GM18520 (cell line): ENCODE data around the gene SLC38A1.

ENCODE experiments used
- ATAC-seq: cut with Tn5 transposase; IDR thresholded peaks from one replicate; pipeline ENCODE4 v1.9.1; 2021; ENCODE audit not compliant: unreplicated experiment

The SLC38A1 gene

DNA sequence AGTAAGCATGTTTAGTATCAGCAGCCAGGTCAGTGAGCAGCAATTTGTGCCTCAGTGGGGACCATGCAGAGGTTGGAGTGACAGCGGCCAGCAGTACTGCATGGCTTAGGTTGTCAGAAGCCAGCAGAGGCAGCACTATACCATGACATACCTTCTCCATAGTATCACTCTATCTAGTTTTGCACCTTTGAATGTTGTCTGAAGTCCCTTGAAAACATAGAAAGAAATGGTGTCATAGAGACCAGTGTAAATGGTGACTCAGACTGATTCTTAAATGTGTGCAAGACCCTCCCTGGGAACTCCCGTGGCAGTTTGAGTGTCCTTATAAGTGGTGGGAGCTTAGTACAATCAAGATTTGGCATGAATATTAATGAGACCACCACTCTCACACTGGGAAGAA is 124.4 kb downstream of the SLC38A1 start:
- ATAC-seq, result no peak

DNA sequence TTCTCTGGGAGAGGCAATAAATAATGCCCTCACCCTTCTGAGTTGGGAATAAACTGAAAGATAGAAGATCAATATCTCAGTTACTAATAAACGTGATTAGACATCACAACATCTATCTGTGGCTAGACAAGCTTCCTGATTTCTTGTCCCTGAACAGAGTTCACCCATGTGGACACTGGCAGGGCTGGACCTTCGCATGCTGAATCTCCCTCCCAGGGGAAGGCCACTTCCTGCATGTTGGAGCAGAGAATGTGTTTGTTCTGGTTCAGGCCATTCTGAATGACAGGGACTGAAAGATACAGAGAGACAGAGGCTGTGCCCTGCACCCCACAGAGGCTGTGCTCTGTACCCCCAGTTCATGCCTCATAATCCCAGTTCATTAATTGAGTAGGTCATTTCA is 132.6 kb downstream of the SLC38A1 start:
- no peak for ATAC-seq

DNA sequence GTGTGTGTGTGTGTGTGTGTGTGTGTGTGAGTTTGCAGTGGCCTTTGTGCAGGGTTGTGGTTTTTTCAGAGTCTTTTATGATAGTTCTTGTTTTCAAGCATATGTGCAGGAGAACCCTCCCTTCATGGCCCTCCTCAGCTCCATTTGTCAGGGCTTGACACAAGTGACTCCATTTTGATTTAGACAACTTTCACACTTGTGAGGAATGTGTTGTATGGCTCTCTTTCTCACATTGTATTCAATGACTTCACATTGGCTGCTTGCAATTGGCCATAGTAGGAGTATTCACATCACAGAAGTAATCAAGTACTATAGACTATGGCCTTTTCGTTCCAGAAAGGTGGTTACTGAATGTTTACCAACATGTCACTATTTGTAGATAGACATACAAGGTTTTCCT is 133.1 kb downstream of the SLC38A1 start:
- no peak for ATAC-seq

DNA sequence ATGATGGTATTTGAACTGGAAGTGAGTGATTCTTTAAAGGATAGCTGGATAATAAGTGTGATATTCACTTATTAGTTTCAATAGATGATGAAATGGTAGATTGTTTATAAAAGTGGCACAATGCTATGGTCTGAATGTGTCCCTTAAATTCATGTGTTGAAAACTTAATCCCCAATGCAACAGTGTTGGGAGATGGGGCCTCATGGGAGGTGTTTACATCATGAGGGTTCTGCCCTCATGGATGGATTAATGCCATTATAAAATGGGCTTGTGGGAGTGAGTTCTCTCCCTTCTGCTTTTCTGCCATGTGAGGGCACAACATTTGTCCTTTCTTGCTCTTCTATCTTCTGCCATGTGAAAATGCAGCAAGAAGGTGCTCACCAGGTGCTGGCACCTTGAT is 134.0 kb downstream of the SLC38A1 start:
- ATAC-seq, result no peak

DNA sequence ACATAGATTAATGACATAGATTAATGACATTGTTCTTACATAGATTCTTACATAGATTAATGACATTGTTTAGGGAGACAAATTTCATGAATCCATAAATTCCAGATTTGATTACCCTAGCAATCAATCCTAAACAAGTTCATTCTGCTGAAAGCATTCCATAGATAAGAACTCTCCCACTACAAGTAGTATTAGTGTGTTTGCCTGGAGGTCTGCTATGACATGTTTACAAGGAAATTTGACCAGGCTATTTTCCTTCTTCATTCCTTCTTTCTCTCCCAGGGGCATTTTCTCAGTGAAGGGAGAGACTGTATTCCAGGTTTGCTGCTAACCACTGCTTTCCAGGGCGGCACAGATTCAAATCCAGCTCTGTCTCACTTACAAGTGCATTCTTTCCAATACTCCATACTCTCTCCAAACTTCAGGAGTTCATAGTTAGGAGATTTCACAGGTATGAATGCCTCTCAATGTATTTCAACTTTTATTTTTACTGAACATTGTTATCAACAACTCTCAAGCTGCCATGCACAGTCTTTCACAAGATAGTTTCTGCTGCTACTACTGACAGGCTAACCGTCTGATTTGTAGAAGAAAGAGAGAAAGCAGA is 134.5 kb downstream of the SLC38A1 start:
- ATAC-seq, result no peak

DNA sequence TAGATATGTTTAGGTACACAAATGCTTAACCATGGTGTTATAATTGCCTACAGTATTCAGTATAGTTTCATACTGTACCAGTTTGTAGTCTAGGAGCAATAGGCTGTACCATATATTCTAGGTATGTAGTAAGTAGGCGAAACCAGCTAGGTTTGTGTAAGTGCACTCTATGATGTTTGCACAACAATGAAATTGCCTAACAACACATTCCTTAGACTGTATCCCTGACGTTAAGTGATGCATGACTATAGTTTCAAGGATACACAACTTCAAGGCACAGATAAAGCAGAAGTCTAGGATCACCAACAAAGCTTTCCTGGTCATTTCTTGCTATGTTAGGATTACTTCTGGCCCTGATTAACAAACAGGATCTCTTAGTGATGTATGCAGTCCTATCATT is 135.1 kb downstream of the SLC38A1 start:
- no peak for ATAC-seq
